Fibroblast of the conjunctiva (primary cell): Measurements from ENCODE around the gene WDR7.

Source experiments
- DNase-seq: peaks from one replicate; pipeline ENCODE4 v3.0.0-alpha.2; 2010; ENCODE audit warnings: low read depth

Gene WDR7

DNA sequence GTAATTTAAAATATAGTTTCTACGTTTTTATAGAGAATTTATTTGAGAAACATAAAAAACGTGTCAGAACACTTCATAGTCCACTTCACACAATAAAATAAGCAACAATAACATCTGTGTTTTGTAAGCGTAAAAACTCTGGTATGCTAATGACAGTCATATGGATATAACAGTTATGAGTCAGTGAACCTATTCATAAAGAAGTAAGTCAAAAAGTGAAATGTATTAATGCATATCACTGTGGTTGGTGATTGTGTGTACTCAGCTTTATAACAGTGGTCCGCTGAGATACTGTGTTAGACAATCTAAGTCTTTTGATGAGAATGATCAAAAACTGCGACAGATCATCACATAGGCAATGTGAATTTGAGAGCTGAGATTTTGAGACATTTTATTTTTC, 153.2 kb downstream of the WDR7 start:
- no peak for DNase-seq

GRCh38 chr18:56807901-56808300, 156.7 kb downstream of the WDR7 start:
- no peak for DNase-seq

- DNase-seq: no peak
Measured at GRCh38 chr18:56812674-56813073, 161.5 kb downstream of the WDR7 start.

- DNase-seq: no peak
Measured at GRCh38 chr18:56815926-56816325, 164.8 kb downstream of the WDR7 start.

DNA sequence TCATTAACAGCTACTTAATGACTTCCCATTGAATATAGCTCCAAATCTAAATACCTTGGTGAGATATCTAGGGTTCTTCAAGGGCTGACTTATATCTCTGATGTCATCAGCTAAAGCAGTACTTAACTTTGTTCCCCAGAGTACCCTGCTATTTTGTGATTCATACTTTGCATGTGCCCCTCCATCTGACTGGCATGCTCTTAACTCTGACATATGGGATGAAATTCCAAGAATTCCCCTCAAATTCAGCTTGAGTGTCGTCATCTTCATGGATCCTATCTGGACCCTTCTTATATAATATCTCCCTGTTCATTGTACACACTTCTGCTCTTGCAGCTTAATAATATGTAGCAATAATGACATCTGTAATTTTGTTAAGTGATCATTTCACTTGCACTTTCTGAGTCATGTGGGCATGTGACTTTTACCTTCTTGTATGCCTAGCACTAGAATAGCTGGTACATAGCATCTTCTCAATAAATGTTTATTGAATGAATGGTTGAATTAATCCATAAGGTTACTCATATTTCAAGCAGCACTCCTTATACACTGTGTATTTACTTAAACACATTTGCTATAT, 172.9 kb downstream of the WDR7 start:
- DNase-seq: peak; percentile 1

- no peak for DNase-seq
Measured at GRCh38 chr18:56825321-56825720, 174.2 kb downstream of the WDR7 start.

GRCh38 chr18:56825878-56826277, 174.7 kb downstream of the WDR7 start:
- no peak for DNase-seq

DNA sequence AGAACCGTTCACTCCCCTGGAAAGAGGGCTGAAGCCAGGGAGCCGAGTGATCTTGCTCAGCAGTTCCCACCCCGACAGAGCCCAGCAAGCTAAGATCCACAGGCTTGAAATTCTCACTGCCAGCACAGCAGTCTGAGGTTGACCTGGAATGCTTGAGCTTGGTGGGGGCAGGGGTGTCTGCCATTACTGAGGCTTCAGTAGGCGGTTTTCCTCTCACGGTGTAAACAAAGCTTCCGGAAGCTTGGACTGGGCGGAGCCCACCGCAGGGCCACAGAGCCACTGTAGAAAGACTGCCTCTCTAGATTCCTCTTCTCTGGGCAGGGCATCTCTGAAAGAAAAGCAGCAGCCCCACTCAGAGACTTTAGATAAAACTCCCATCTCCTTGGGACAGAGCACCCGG, 180.8 kb downstream of the WDR7 start:
- DNase-seq: no peak

DNA sequence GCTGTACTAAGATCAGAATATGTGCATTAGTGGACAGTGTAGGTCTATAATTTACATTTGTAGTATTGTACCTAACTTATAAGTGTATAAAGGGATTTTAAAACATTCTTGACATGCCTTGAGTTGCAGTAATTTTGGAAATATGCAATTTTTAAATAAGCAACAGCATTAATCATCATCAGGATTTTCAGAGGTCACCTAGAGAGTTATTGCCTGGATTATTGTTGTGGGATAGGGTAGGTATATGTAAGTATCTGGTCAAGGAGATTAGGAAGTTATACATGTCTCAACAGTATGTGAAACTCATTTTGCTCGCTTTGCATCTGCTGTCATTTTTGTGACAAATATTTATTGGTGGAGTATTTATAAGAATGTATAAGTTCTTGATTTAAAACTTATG, 184.2 kb downstream of the WDR7 start:
- no peak for DNase-seq

DNA sequence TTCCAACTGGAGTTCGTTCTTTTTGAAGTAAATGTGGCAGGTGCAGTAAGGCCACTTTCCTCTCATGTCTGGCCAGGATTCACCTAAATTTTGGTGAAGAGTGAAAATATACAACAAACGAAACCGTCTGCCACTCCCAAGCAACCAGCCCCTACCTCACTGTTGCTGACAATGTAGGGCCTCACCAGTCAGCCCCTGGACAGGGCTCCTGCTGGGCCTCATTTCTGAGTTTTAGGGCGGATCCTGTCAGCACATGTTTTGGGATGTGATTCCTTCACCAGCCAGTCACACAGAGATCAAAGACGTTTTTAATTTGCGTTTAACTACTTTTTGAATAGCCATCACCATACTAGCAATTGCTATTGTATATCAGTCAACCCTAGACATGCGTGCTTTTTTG, 185.0 kb downstream of the WDR7 start:
- DNase-seq: no peak

DNA sequence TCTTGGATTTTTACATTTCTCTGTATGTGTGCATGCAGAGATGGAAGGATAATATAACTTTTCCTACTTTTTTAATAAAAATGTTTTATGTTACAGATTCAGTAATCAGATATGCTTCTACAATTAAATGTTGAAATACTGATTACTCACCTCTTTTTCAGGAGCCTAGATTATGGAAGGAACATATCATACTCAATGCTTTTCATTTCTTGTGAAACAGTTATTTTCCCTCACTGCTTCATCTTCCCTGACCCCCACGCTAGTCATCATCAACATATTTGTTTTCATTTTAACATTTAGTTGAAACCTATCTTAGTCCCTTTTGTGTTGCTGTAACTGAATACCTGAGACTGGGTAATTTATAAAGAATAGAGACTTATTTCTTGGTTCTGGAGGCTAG, 190.7 kb downstream of the WDR7 start:
- no peak for DNase-seq

DNA sequence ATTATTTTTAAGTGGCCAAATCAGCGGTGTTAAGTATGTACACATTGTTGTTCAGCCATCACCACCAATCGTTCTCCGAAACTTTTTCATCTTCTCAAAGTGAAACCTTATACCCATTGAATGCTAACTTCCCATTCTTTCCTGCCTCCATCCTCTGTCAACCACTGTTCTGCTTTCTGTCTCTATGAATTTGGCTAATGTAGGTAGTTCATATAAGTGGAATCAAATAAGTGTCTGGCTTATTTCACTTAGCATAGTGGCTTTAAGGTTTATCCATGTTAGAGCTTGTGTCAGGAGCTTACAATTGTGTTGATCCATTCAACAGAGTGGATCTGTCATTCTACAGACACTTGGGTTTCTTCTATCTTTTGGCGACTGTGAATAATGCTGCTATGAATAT, 192.1 kb downstream of the WDR7 start:
- no peak for DNase-seq

DNA sequence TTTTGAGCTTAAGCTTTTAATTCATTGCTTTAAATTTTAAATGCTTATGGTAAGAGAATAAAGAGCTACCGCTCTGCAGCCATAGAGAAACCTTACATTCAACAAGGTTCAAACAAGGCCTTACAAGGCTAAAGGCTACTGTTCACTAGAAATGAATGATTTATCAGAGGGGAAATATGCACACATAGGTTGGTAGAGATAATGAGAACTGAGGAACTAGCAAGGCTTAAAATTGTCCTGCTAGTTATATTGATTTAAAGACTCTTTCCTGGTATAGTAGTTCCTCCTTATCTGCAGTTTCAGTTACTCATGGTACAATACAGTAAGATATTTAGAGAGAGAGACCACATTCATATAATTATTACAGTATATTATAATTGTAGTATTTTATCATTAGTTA, 193.4 kb downstream of the WDR7 start:
- no peak for DNase-seq

GRCh38 chr18:56851774-56852173, 200.6 kb downstream of the WDR7 start:
- DNase-seq: no peak

- no peak for DNase-seq
Measured at GRCh38 chr18:56853961-56854360, 202.8 kb downstream of the WDR7 start.

- no peak for DNase-seq
Measured at GRCh38 chr18:56861244-56861643, 210.1 kb downstream of the WDR7 start.

- peak; percentile 58 for DNase-seq
Measured at GRCh38 chr18:56869189-56869777, 218.1 kb downstream of the WDR7 start.

- no peak for DNase-seq
Measured at GRCh38 chr18:56870982-56871381, 219.8 kb downstream of the WDR7 start.

GRCh38 chr18:56872140-56872539, 221.0 kb downstream of the WDR7 start:
- no peak for DNase-seq

- DNase-seq: no peak
Measured at GRCh38 chr18:56873441-56874140, 222.4 kb downstream of the WDR7 start.

DNA sequence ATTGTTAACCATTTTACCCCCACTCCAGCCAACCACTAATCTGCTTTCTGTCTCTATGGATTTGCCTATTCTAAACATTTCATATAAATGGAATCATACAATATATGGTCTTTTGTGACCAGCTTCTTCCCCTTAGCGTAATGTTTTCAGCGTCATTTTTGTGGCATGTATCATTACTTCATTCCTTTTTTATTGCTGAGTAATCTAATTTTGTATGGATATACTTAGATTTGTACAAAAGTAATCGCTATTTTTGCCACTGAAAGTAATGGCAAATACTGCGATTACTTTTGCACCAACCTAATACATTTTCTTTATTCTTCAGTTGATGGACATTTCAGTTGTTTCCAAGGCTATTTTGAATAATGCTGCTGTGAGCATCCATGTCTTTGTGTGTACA, 227.6 kb downstream of the WDR7 start:
- DNase-seq: no peak

- DNase-seq: no peak
Measured at GRCh38 chr18:56884511-56884910, 233.4 kb downstream of the WDR7 start.

- DNase-seq: no peak
Measured at GRCh38 chr18:56888978-56889377, 237.8 kb downstream of the WDR7 start.

DNA sequence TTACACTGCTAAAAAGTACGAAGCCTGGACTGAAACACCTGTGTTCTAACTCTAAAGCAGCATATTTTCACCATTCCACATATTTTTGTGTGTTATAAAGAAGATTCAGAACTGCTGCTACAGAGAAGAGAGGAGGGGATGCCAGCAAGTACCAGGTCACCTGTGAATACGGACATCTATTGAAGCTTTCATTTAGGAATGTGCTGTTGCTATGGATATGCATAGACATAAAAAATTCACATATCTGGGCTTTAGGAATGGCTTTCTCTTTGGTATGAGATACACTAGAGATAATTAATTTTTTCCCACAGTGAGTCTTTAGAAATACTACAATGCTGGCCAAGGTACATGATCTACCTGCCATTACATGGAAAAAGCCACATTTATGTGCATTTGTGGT, 238.5 kb downstream of the WDR7 start:
- no peak for DNase-seq
